MCF 10A (cell line): ENCODE measurements around the gene ARID5A. TPM values are rescaled to one million over a fixed set of nuclear protein-coding genes. Genes with fewer than 3 reads are reported as not detected.

Source experiments
- BruUV-seq: library from RNA; stranded (reverse); fragments of 400-500 nt; replicated peaks from 2 replicates; lab custom pipeline; 2021; lab: Mats Ljungman, UMichigan
- CTCF ChIA-PET: fragments of 300-600 bp; sonication (Branson Sonifier 250); formaldehyde crosslinking; extraction: SDS; loops from one replicate; lab custom pipeline; 2021; ENCODE audit warnings: antibody characterized with exemption, inconsistent platforms; lab: Yijun Ruan, JAX
- POLR2A ChIA-PET: fragments of 300-600, 350-650 bp; sonication (Branson Sonifier 250); formaldehyde crosslinking; extraction: SDS; loops from one replicate; lab custom pipeline; 2020; ENCODE audit warnings: antibody characterized with exemption, inconsistent platforms; lab: Yijun Ruan, JAX
- DNase-seq: peaks from one replicate; pipeline ENCODE4 v3.0.0-alpha.2; 2018; ENCODE audit not compliant: unreplicated experiment
- H3K27ac Mint-ChIP-seq: one replicate; pipeline ENCODE4 v1.8.0; 2022; ENCODE audit warnings: mild to moderate bottlenecking, low read depth, mixed read lengths; ENCODE audit not compliant: unreplicated experiment
- H3K27me3 Mint-ChIP-seq: one replicate; pipeline ENCODE4 v1.8.0; 2022; ENCODE audit warnings: mixed read lengths; ENCODE audit not compliant: insufficient read depth, unreplicated experiment
- H3K36me3 Mint-ChIP-seq: one replicate; pipeline ENCODE4 v1.8.0; 2022; ENCODE audit warnings: mild to moderate bottlenecking, moderate library complexity, mixed read lengths; ENCODE audit not compliant: insufficient read depth, unreplicated experiment
- H3K4me1 Mint-ChIP-seq: one replicate; pipeline ENCODE4 v1.8.0; 2022; ENCODE audit warnings: mixed read lengths; ENCODE audit not compliant: insufficient read depth, unreplicated experiment
- H3K4me3 Mint-ChIP-seq: one replicate; pipeline ENCODE4 v1.8.0; 2022; ENCODE audit warnings: mild to moderate bottlenecking, moderate library complexity, mixed read lengths; ENCODE audit not compliant: unreplicated experiment
- H3K9me3 Mint-ChIP-seq: one replicate; pipeline ENCODE4 v1.8.0; 2022; ENCODE audit warnings: mixed read lengths; ENCODE audit not compliant: unreplicated experiment
- intact Hi-C: fragments of 100-400 bp; cut with micrococcal nuclease; formaldehyde crosslinking; loops from 2 replicates; pipeline ENCODE4 v1.14.1; 2022
- total RNA-seq: library from RNA; stranded (reverse); gene quantifications from 2 replicates; pipeline ENCODE4 v1.2.3, GENCODE V29; 2022
- TF ChIP-seq, protein P1 (sequence below): fragments of 200-600 bp; IDR thresholded peaks from one replicate; pipeline ENCODE4 v1.8.0; 2022; ENCODE audit warnings: antibody characterized with exemption, mild to moderate bottlenecking; ENCODE audit not compliant: unreplicated experiment

The ARID5A gene
- total RNA-seq, 1 experiment from 2014 or later: 3.4 TPM

DNA sequence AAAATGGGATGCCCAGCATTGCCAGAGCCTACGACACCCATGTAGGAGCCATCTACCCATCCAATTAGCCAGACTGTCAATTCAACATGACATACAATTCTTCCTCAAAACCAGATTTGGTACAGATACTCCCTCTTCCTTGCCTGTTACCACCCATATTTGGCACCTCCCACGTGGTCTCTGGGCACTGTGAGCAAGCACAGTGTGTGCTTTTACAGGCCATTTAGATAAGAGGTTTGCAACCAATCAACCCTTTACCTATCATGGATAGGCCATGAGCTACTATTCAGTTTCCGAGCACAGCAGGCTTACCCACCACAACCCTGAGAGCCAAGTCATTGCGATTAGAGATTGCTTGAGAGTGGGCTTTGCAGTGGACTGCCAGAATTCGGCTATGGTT lies 40.9 kb downstream of the ARID5A start:
- no peak for DNase-seq
- TF ChIP-seq, protein P1, sequence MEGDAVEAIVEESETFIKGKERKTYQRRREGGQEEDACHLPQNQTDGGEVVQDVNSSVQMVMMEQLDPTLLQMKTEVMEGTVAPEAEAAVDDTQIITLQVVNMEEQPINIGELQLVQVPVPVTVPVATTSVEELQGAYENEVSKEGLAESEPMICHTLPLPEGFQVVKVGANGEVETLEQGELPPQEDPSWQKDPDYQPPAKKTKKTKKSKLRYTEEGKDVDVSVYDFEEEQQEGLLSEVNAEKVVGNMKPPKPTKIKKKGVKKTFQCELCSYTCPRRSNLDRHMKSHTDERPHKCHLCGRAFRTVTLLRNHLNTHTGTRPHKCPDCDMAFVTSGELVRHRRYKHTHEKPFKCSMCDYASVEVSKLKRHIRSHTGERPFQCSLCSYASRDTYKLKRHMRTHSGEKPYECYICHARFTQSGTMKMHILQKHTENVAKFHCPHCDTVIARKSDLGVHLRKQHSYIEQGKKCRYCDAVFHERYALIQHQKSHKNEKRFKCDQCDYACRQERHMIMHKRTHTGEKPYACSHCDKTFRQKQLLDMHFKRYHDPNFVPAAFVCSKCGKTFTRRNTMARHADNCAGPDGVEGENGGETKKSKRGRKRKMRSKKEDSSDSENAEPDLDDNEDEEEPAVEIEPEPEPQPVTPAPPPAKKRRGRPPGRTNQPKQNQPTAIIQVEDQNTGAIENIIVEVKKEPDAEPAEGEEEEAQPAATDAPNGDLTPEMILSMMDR: no peak
- no peaks in the 10 kb centered on the region for H3K27me3 Mint-ChIP-seq
- no peak overlapping the region for H3K4me3 Mint-ChIP-seq
- intact Hi-C loops: no loop called here
- H3K4me1 Mint-ChIP-seq: no peaks in the 10 kb centered on the region
- no TSS peak for BruUV-seq
- H3K36me3 Mint-ChIP-seq: peaks cover 5% of the 10 kb centered on the region
- no peak overlapping the region for H3K27ac Mint-ChIP-seq
- ChIA-PET CTCF (interaction anchor here (0.6 to 0.9 kb wide), 2 partner anchors 69 to 120 kb away, joined by 3 read pairs; no protein-coding TSS in a partner anchor), POLR2A (no interaction called here)
- no peaks in the 10 kb centered on the region for H3K9me3 Mint-ChIP-seq

DNA sequence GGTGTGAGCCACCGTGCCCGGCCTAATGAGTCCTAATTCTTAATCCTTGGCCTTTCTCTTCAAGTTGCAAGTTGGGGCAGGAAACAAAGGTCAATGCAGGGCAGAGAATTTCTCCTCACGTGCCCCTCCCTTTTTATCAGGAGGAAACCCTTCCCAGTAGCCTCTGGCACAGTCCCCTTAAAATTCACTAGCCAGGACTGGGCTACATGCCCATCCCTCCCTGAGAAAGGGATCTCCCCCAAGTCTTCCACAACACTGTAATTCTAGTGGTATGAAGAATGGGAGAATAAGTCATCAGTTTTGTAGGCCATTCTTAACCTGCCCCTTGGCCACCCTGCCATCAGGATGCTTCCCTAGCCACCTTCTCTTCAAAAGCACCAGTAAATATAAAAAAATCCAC lies 42.2 kb downstream of the ARID5A start:
- no peak for DNase-seq

DNA sequence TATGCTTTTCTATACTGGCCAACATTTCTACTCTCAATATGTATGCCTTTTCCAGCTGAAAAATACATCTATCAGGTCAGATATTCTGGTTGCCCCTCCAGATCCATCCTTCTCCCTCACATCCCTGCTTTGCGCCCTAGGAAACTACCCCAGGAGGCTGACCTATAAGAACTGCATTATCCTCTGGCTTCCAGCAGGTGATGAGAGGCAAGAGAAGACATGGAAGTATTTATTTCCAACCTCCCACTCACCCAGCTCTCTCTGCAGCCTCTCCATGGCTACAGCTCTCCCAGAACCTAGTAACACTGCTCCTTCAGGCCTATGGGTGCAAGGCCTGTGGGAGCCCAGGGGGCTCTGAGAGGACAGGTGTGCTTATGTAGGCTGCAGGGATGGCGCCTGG lies 42.9 kb downstream of the ARID5A start:
- Mint-ChIP-seq H3K4me1 (peaks cover 6% of the 10 kb centered on the region), H3K27me3 (no peaks in the 10 kb centered on the region), H3K27ac (no peak overlapping the region), H3K36me3 (peaks cover 12% of the 10 kb centered on the region), H3K9me3 (no peaks in the 10 kb centered on the region), H3K4me3 (no peak overlapping the region)
- no TSS peak for BruUV-seq
- no peak for DNase-seq
- CTCF ChIA-PET: interaction anchor here (0.6 to 1.3 kb wide), 3 partner anchors 25 to 311 kb away, joined by 3 to 5 read pairs (median 3); no protein-coding TSS in a partner anchor
- intact Hi-C loops: no loop called here
- POLR2A ChIA-PET: no interaction called here
- TF ChIP-seq, protein P1: no peak

More for the DNA sequence above, 42.2 kb downstream of the ARID5A start:
- H3K36me3 Mint-ChIP-seq: peaks cover 5% of the 10 kb centered on the region
- H3K27ac Mint-ChIP-seq: no peak overlapping the region
- intact Hi-C loops: no loop called here
- no TSS peak for BruUV-seq
- ChIA-PET POLR2A (no interaction called here), CTCF (no interaction called here)
- H3K27me3 Mint-ChIP-seq: no peaks in the 10 kb centered on the region
- H3K4me3 Mint-ChIP-seq: no peak overlapping the region
- H3K4me1 Mint-ChIP-seq: no peaks in the 10 kb centered on the region
- TF ChIP-seq, protein P1: no peak
- no peaks in the 10 kb centered on the region for H3K9me3 Mint-ChIP-seq

DNA sequence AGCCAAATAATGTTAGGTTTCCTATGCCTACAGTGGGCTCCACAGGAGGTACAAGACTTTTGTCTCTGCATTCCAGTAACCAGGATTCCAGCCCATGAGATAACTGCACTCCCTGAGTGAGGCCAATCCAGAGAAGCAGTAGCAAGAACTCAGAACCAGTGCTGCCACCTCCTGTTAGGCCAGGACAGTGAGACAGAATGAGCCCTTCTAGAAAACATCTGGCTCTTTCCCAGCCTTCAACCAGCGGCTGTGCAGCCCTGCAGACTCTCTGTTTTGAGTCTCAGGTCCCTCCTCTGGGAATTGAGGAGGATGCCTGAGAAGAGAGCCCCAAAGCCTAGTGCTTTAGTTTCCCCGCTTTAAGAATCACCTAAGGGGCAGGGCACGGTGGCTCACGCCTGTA lies 44.2 kb downstream of the ARID5A start:
- TF ChIP-seq, protein P1: no peak
- Mint-ChIP-seq H3K4me3 (no peak overlapping the region), H3K27me3 (no peaks in the 10 kb centered on the region), H3K4me1 (peaks cover 10% of the 10 kb centered on the region), H3K27ac (no peak overlapping the region), H3K36me3 (peaks cover 15% of the 10 kb centered on the region), H3K9me3 (no peaks in the 10 kb centered on the region)
- POLR2A ChIA-PET: no interaction called here
- intact Hi-C loops: no loop called here
- peak; percentile 9 for DNase-seq
- CTCF ChIA-PET: interaction anchor here (1.3 to 1.6 kb wide), 2 partner anchors 26 kb away, joined by 3 to 5 read pairs; no protein-coding TSS in a partner anchor
- BruUV-seq: no TSS peak
